ENCODE measurements around the gene DGCR2.
"Not testable (repeated sequence)": the region's sequence is repeated elsewhere in the genome, so short reads cannot be mapped to it uniquely, and the experiment has no call there.

Gene DGCR2

GRCh38 chr22:19043121-19044085 lies 78.8 kb downstream of the DGCR2 start:
- DNase-seq (ENCODE audit: low read depth in 1 of 2, low spot score in 1 of 2), result no peak

GRCh38 chr22:19042285-19043120 lies 79.7 kb downstream of the DGCR2 start:
- no peak for DNase-seq (ENCODE audit: low read depth in 1 of 2, low spot score in 1 of 2)

DNA sequence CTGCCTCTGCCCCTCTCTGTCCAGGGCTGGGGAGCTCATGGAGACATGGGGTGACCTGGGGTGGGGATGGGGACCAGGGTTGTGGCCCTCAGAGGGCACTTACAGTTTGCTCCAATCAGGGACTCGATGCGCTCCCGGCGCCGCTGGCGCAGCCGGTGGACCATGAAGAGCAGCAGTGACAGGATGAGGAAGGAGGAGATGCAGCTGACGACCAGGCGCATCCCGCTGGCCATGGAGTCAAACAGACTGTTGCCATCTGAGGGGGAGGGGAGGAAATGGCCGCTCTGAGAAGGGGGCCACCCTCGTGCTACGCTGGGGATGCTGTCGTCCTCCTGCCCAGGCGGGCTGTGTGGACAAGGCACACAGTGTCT lies 80.5 kb downstream of the DGCR2 start:
- no peak for DNase-seq (ENCODE audit: low read depth in 1 of 2, low spot score in 1 of 2)

- no peak for DNase-seq (ENCODE audit: low read depth in 1 of 2, low spot score in 1 of 2)
Measured at GRCh38 chr22:19040888-19041703, 81.1 kb downstream of the DGCR2 start.

DNA sequence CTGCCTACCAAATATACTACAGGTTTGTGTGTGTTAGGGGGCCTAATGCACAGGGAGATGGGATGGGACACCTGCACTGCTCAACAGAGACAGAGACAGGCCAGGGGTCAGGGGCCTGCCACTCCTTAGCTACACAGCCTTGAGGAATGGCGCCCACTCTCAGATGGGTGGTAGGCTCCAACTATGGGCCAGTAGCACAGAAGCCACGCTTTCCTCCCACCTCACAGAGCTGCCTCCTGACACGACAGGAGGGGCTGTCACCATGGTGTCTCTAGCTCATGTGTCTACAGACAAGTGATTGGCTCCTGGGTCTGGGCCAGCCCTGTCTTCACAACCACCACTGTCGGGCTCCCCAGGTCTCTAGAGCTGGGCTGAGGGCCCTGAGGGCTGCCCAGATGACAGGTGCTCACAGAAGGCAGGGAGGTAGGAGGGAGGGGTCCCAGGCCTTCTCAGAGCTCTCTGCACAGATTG lies 81.8 kb downstream of the DGCR2 start:
- DNase-seq (ENCODE audit: low read depth in 1 of 2, low spot score in 1 of 2), result no peak

- no peak for DNase-seq (ENCODE audit: low read depth in 1 of 2, low spot score in 1 of 2)
Measured at GRCh38 chr22:19039796-19040280, 82.4 kb downstream of the DGCR2 start.

DNA sequence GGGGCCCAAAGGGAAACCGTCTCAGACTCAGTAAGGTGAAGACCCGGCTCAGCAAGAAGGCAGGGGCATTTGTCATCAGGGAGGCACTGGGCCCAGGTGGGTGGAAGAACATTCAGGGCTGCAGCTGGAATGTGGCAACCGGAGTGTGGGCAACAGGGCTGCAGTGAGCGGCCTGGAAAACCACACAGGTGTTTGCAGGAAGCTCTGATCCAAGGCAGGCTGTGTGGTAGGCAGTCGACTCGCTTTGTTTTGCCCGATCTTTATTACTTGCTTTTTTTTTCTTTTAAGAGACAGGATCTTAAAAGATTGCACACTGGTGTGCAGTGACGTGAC lies 82.8 kb downstream of the DGCR2 start:
- DNase-seq (ENCODE audit: low read depth in 1 of 2, low spot score in 1 of 2), result no peak

DNA sequence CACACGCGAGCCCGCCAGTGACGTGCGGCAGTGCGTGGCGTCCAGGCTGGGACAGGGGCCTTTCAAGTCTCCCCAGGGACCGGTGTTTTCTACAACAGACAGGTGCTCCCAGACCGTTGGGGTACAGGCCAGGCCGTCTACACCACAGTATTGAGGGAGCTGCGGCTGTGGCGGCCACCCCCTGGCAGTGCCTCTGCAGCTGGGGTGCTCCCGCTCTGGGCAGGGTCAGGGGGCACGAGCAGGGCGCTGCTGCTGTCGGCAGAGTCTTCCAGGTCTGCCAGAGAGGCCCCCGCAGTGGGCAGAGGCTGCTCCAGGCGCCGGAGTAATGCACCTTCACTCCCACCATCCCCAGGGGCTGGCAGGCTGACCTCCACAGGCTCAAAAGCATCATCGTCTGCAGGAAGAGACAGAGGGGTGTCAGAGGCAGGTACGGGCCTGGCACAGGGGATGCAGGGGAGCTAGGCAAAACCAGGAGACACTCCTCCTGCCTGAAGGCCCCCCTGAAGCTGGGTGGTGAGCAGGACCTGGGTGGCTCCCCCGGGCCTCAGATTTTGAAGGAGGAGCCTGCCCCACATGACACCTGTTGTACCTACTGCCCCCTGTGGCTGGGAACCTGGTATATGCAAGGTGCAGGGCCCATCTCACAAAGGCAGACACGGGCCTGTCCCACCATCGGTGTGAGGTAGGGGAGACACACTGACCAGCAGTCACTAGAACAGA lies 83.3 kb downstream of the DGCR2 start:
- no peak for DNase-seq (ENCODE audit: low read depth in 1 of 2, low spot score in 1 of 2)

DNA sequence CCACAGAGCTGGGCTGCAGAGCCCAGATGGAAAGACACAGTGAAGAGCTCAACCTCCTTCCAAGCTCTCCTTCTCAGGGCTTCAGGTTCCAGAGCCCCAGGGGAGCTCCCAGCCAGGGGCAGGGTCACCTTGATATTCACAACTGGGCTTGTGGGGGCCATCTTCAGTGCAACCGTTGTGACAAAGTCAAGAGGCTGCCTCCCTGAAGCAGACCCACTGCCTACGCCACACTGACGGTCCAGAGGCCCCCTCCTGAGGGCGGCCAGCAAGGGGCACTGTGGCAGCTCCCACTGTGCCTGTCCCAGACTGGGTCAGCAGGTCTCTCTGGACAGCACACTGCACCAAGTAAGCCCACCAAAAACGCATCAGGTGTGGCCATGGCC lies 84.1 kb downstream of the DGCR2 start:
- no peak for DNase-seq (ENCODE audit: low read depth in 1 of 2, low spot score in 1 of 2)

DNA sequence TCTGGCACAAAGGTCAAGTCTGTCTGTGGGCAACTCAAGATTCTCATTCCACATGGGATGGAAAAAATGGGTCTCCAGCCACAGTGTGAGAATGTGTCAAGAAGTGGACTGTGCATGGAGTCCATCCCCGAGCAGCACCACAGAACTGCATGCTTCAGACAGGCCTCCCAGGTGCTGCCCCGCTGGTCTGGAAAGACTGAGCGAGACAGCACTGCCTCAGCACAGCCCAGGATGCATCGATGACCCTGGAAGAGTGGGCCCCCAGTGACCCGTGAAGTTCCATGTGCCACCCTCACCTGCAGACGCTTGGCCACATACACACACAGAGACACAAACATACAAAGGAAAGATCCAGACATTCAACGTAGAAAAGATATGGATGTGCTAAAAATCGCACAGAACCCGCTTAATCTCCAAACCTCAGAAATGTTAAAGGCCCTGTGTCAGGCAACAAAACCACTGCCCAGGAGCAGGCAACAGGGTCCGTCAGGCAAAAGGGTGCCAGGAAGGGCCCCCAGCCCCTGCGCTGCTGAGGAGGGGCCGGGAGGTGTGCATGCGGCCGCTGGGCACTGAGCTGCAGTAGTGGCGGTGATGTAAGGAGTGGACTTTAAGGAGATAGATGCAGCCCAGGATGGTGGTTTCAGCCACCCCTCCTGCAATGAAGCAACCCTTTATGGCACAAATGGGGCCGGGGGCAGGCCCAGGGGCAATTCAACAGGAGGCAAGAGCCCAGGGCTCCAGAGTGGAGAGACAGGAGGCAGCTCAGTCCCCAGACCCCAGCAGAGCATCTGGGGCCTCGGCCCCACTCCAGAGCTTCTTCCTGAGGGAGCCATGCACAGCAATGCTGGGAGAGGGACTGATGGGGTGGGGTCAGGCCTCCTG lies 84.7 kb downstream of the DGCR2 start:
- no peak for DNase-seq (ENCODE audit: low read depth in 1 of 2, low spot score in 1 of 2)

DNA sequence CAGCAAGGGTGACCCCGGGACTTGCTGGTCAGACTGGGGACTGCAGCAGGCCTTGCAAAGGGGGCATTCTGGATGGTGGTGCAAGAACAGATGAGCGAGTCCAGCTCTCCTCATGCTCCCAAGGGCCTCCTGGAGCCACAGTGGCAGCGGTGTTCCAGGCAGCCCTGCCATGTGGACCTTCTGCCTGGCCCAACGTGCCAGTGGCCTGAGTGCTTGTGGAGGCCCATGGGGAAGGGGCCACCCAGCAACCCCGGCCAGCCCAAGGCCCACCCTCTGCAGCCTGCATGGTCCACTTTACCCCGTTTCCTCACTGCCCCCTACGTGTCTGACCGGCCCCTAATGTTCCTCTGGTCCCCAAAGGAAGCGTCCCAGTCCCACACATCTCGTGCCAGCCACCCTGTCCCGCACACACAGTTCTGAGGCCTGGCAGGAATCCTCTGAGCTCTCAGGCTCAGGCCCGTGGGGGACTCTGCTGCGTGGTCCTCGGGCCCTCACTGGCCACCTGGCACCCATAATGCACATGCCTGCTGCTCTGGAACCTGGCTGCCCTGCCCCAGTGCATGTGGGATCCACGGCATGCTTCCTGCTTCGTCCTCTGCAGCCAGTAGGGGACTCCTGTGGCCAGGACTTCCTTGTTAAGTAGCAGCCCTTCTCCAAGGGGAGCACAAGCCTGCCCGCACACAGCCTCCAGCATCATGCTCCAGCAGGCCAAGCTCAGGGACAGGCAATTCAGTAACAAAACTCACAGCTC lies 85.5 kb downstream of the DGCR2 start:
- DNase-seq (ENCODE audit: low read depth in 1 of 2, low spot score in 1 of 2), result no peak

- DNase-seq (ENCODE audit: low read depth in 1 of 2, low spot score in 1 of 2), result no peak
Measured at GRCh38 chr22:19036229-19036522, 86.0 kb downstream of the DGCR2 start.

DNA sequence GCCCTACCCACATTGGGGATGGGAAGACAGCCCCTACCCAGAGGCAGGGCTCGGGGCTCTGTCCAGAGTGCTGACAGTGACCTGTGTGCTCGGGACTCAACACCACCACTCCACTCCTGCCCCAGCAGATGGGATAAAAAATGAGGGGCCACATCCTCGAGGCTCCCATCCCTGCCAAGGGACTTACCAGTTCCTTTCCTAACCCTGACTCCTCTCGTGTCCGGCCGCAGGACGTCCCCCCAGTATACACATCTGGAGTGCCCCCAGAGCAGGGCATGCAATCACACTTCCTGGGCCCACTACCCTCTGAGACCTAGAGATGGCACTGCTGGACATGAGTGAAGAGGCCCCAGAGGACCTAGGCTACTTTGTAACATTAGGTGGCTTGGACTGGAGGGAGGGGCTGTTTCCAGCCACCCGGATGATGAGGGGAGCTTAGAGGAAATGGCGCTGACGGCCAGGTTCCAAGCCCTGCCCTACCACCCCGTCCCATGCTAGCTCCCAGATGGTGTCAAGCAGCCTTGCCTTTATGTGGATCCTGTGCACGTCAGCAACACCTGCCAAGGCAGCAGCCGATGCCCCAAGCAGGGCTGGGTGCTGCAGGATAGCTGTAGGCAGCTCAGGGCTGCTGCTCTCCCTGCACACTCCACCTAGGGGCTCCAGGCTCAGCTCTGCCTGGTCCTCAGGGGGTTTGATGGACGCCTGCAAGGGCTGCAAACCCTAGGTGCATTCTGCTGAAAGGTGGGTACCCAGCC lies 86.6 kb downstream of the DGCR2 start:
- no peak for DNase-seq (ENCODE audit: low read depth in 1 of 2, low spot score in 1 of 2)

GRCh38 chr22:19035126-19035473 lies 87.1 kb downstream of the DGCR2 start:
- DNase-seq (ENCODE audit: low read depth in 1 of 2, low spot score in 1 of 2), result not testable (repeated sequence)

GRCh38 chr22:19034724-19035120 lies 87.5 kb downstream of the DGCR2 start:
- DNase-seq (ENCODE audit: low read depth in 1 of 2, low spot score in 1 of 2), result not testable (repeated sequence)

- not testable (repeated sequence) for DNase-seq (ENCODE audit: low read depth in 1 of 2, low spot score in 1 of 2)
Measured at GRCh38 chr22:19034031-19034723, 88.0 kb downstream of the DGCR2 start.

DNA sequence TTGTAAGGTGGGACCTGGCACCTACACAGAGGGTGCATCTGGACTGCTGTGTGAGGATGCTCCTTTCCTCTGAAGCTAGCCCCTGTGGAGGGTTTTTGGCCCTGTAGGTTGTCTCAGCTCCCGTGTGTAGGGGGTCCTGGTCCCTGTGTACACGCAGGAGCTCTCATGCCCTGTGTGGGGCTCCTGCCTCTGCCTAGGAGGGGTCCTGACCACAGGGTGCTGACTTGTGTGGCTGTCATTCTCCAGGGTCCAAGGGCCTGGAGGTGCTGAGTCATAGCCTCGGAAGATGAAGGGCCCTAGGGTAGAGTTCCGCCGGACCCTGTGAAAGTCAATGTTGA lies 88.7 kb downstream of the DGCR2 start:
- not testable (repeated sequence) for DNase-seq (ENCODE audit: low read depth in 1 of 2, low spot score in 1 of 2)

All from activated CD4-positive, alpha-beta T cell treated with anti-CD3 and anti-CD28 coated beads, Interleukin-2, amount 50 U/mL, for 24 hours (primary cell).